Measurements from ENCODE around the gene MED27.

Gene MED27

GRCh38 chr9:131862261-131862660, 217.4 kb downstream of the MED27 start:
- Mint-ChIP-seq H3K4me1 (peaks cover 55% of the 10 kb centered on the region), H3K4me3 (no peak overlapping the region), H3K9me3 (no peaks in the 10 kb centered on the region), H3K27ac (peak overlapping the region; percentile 45), H3K36me3 (ENCODE audit: low read depth) (peaks cover 48% of the 10 kb centered on the region), H3K27me3 (ENCODE audit: low read depth, poor library complexity) (peaks cover 5% of the 10 kb centered on the region)
- DNase-seq = no peak
- no peak for TF ChIP-seq CTCF (IDR thresholded peaks at IDR 0.05)

GRCh38 chr9:131860430-131860829, 219.2 kb downstream of the MED27 start:
- no peak for TF ChIP-seq CTCF (IDR thresholded peaks at IDR 0.05)
- H3K27ac Mint-ChIP-seq = no peak overlapping the region
- DNase-seq = no peak
- H3K36me3 Mint-ChIP-seq (ENCODE audit: low read depth) = peaks cover 43% of the 10 kb centered on the region
- H3K9me3 Mint-ChIP-seq = no peaks in the 10 kb centered on the region
- peaks cover 3% of the 10 kb centered on the region for H3K27me3 Mint-ChIP-seq (ENCODE audit: low read depth, poor library complexity)
- peaks cover 48% of the 10 kb centered on the region for H3K4me1 Mint-ChIP-seq
- H3K4me3 Mint-ChIP-seq = no peak overlapping the region

- H3K4me3 Mint-ChIP-seq = no peak overlapping the region
- no peaks in the 10 kb centered on the region for H3K9me3 Mint-ChIP-seq
- TF ChIP-seq CTCF (IDR thresholded peaks at IDR 0.05) = no peak
- DNase-seq = no peak
- peaks cover 55% of the 10 kb centered on the region for H3K4me1 Mint-ChIP-seq
- H3K36me3 Mint-ChIP-seq (ENCODE audit: low read depth) = peaks cover 43% of the 10 kb centered on the region
- peak overlapping the region; percentile 42 for H3K27ac Mint-ChIP-seq
- H3K27me3 Mint-ChIP-seq (ENCODE audit: low read depth, poor library complexity) = peaks cover 7% of the 10 kb centered on the region
These were observed 221.5 kb downstream of the MED27 start for GRCh38 chr9:131858147-131858546.

- peaks cover 40% of the 10 kb centered on the region for H3K4me1 Mint-ChIP-seq
- H3K27me3 Mint-ChIP-seq (ENCODE audit: low read depth, poor library complexity) = peaks cover 7% of the 10 kb centered on the region
- no peak overlapping the region for H3K27ac Mint-ChIP-seq
- H3K4me3 Mint-ChIP-seq = no peak overlapping the region
- DNase-seq = no peak
- H3K9me3 Mint-ChIP-seq = no peaks in the 10 kb centered on the region
- H3K36me3 Mint-ChIP-seq (ENCODE audit: low read depth) = peaks cover 23% of the 10 kb centered on the region
- TF ChIP-seq CTCF (IDR thresholded peaks at IDR 0.05) = peak; percentile 8
These were observed 223.6 kb downstream of the MED27 start for GRCh38 chr9:131856105-131856504.

- Mint-ChIP-seq H3K27ac (peak overlapping the region; percentile 85), H3K27me3 (ENCODE audit: low read depth, poor library complexity) (peaks cover 7% of the 10 kb centered on the region), H3K9me3 (no peaks in the 10 kb centered on the region), H3K4me1 (peaks cover 37% of the 10 kb centered on the region), H3K36me3 (ENCODE audit: low read depth) (peaks cover 14% of the 10 kb centered on the region), H3K4me3 (peak overlapping the region; percentile 8)
- no peak for TF ChIP-seq CTCF (IDR thresholded peaks at IDR 0.05)
- DNase-seq = no peak
These were observed 224.6 kb downstream of the MED27 start for GRCh38 chr9:131854896-131855613.

GRCh38 chr9:131854334-131854733, 225.3 kb downstream of the MED27 start:
- DNase-seq = no peak
- TF ChIP-seq CTCF (IDR thresholded peaks at IDR 0.05) = no peak
- Mint-ChIP-seq H3K27ac (no peak overlapping the region), H3K36me3 (ENCODE audit: low read depth) (peaks cover 7% of the 10 kb centered on the region), H3K4me3 (no peak overlapping the region), H3K4me1 (peaks cover 37% of the 10 kb centered on the region), H3K9me3 (no peaks in the 10 kb centered on the region), H3K27me3 (ENCODE audit: low read depth, poor library complexity) (peaks cover 7% of the 10 kb centered on the region)
